HG03442 (cell line): ENCODE data around the gene ARV1.

Experiments
- ATAC-seq: cut with Tn5 transposase; IDR thresholded peaks from one replicate; pipeline ENCODE4 v1.9.1; 2021; ENCODE audit warnings: mild to moderate bottlenecking, moderate library complexity; ENCODE audit not compliant: unreplicated experiment

ARV1 gene

GRCh38 chr1:230978491-230979388, at the start of gene ARV1, which contains the start of gene TTC13:
ARV1 (plus strand) TSS chr1:230979094; CDS start chr1:230979106, 12 bp downstream.
TTC13 (minus strand) TSS chr1:230978861; CDS start chr1:230978830, 31 bp downstream.
- peak; percentile 91 for ATAC-seq

- no peak for ATAC-seq
Measured at GRCh38 chr1:230930986-230931385, 47.9 kb upstream of the ARV1 start.

GRCh38 chr1:230935852-230936251, 43.0 kb upstream of the ARV1 start:
- no peak for ATAC-seq

GRCh38 chr1:230936475-230936874, 42.4 kb upstream of the ARV1 start:
- no peak for ATAC-seq

- ATAC-seq = no peak
Measured at GRCh38 chr1:230937371-230937770, 41.5 kb upstream of the ARV1 start.

GRCh38 chr1:230938924-230939368, 39.9 kb upstream of the ARV1 start:
- ATAC-seq = no peak

GRCh38 chr1:230939806-230940489, 38.9 kb upstream of the ARV1 start:
- no peak for ATAC-seq

GRCh38 chr1:230940848-230941247, 38.0 kb upstream of the ARV1 start:
- no peak for ATAC-seq

- ATAC-seq = no peak
Measured at GRCh38 chr1:230943048-230943593, 35.8 kb upstream of the ARV1 start.

GRCh38 chr1:230948301-230948700, 30.6 kb upstream of the ARV1 start:
- ATAC-seq = no peak

- ATAC-seq = no peak
Measured at GRCh38 chr1:230948903-230949302, 30.0 kb upstream of the ARV1 start.

- ATAC-seq = no peak
Measured at GRCh38 chr1:230950404-230950803, 28.5 kb upstream of the ARV1 start.

GRCh38 chr1:230957580-230957989, 21.3 kb upstream of the ARV1 start:
- ATAC-seq = peak; percentile 79

- no peak for ATAC-seq
Measured at GRCh38 chr1:230958370-230958769, 20.5 kb upstream of the ARV1 start.

- no peak for ATAC-seq
Measured at GRCh38 chr1:230964896-230965295, 14.0 kb upstream of the ARV1 start.

- no peak for ATAC-seq
Measured at GRCh38 chr1:230965535-230965934, 13.4 kb upstream of the ARV1 start.

GRCh38 chr1:230966358-230966873, 12.5 kb upstream of the ARV1 start:
- no peak for ATAC-seq

GRCh38 chr1:230970432-230970831, 8.5 kb upstream of the ARV1 start:
- ATAC-seq = no peak

GRCh38 chr1:230971771-230972170, 7.1 kb upstream of the ARV1 start:
- no peak for ATAC-seq

- ATAC-seq = peak; percentile 81
Measured at GRCh38 chr1:230972855-230973271, 6.0 kb upstream of the ARV1 start.

- no peak for ATAC-seq
Measured at GRCh38 chr1:230975636-230976035, 3.3 kb upstream of the ARV1 start.
